HG03354 (cell line): ENCODE data around the gene ZNF674.
"Not testable (repeated sequence)": the region's sequence is repeated elsewhere in the genome, so short reads cannot be mapped to it uniquely, and the experiment has no call there.

ENCODE experiments used
- ATAC-seq: cut with Tn5 transposase; IDR thresholded peaks from one replicate; pipeline ENCODE4 v1.9.1; 2021; ENCODE audit warnings: mild to moderate bottlenecking; ENCODE audit not compliant: unreplicated experiment, poor library complexity, severe bottlenecking

Gene ZNF674

GRCh38 chrX:46571423-46572339 is 26.5 kb upstream of the ZNF674 start:
- ATAC-seq: no peak

- ATAC-seq: no peak
Measured at GRCh38 chrX:46569621-46570020, 24.4 kb upstream of the ZNF674 start.

GRCh38 chrX:46567388-46567787 is 22.2 kb upstream of the ZNF674 start:
- no peak for ATAC-seq

- ATAC-seq: peak; percentile 99
Measured at GRCh38 chrX:46561824-46562657, 16.8 kb upstream of the ZNF674 start.

- no peak for ATAC-seq
Measured at GRCh38 chrX:46559062-46559461, 13.8 kb upstream of the ZNF674 start.

GRCh38 chrX:46554942-46555341 is 9.7 kb upstream of the ZNF674 start:
- no peak for ATAC-seq

GRCh38 chrX:46553935-46554334 is 8.7 kb upstream of the ZNF674 start:
- ATAC-seq: no peak

- ATAC-seq: no peak
Measured at GRCh38 chrX:46551494-46552128, 6.4 kb upstream of the ZNF674 start.

- no peak for ATAC-seq
Measured at GRCh38 chrX:46549914-46550313, 4.7 kb upstream of the ZNF674 start.

GRCh38 chrX:46547857-46548256 is 2.6 kb upstream of the ZNF674 start:
- ATAC-seq: no peak

- ATAC-seq: not testable (repeated sequence)
Measured at GRCh38 chrX:46544527-46544926, 694 bp downstream of the ZNF674 start.

- ATAC-seq: no peak
Measured at GRCh38 chrX:46543441-46543840, 1.8 kb downstream of the ZNF674 start.

GRCh38 chrX:46531442-46531841 is 13.8 kb downstream of the ZNF674 start:
- ATAC-seq: no peak

- ATAC-seq: not testable (repeated sequence)
Measured at GRCh38 chrX:46530404-46530908, 14.8 kb downstream of the ZNF674 start.

- peak; percentile 55 for ATAC-seq
Measured at GRCh38 chrX:46529740-46530403, 15.3 kb downstream of the ZNF674 start.

- not testable (repeated sequence) for ATAC-seq
Measured at GRCh38 chrX:46528640-46529039, 16.6 kb downstream of the ZNF674 start.

- no peak for ATAC-seq
Measured at GRCh38 chrX:46506076-46506475, 39.1 kb downstream of the ZNF674 start.

- no peak for ATAC-seq
Measured at GRCh38 chrX:46502848-46503247, 42.4 kb downstream of the ZNF674 start.

GRCh38 chrX:46500054-46500453 is 45.2 kb downstream of the ZNF674 start:
- ATAC-seq: no peak

GRCh38 chrX:46488712-46489111 is 56.5 kb downstream of the ZNF674 start:
- no peak for ATAC-seq
